Muscle of arm (tissue), 12 donors: Measurements from ENCODE around the gene SLFN13. TPM values are rescaled to one million over a fixed set of nuclear protein-coding genes. Genes with fewer than 3 reads are reported as not detected.
"Not testable (repeated sequence)": the region's sequence is repeated elsewhere in the genome, so short reads cannot be mapped to it uniquely, and the experiment has no call there.

Experiments
- DNase-seq: peaks from one replicate; pipeline ENCODE4 v3.0.0-alpha.2; 2013
- polyA plus RNA-seq, 12 donors: library from polyadenylated mRNA; unstranded; fragments of 120-200 nt; gene quantifications; one replicate each; pipeline ENCODE4 v1.2.1, GENCODE V29; 2013; ENCODE audit not compliant: insufficient read length in 12 of 12

SLFN13 gene
- polyA plus RNA-seq, 12 donors = 2.4 to 11.6 (median 5.3) TPM; not detected in 1

DNA sequence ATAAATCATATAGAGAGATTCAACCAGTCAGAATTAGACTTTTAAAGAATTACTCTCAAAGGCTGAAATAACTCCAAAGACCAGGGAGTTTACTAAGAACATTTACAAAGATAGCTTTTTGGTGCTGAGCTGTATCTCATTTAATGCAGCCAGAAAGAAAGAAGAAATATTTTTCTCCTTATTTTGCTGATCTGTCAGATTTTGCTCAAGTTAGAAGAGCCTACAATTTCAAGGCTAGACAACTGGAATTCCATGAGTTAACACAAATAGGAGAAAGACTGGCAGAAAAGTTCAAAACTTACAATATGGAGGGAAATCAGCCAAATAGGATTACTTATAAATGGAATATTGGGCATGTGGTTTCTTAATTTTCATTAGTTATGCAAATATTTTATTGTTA lies 10.1 kb downstream of the SLFN13 start:
- no peak for DNase-seq

DNA sequence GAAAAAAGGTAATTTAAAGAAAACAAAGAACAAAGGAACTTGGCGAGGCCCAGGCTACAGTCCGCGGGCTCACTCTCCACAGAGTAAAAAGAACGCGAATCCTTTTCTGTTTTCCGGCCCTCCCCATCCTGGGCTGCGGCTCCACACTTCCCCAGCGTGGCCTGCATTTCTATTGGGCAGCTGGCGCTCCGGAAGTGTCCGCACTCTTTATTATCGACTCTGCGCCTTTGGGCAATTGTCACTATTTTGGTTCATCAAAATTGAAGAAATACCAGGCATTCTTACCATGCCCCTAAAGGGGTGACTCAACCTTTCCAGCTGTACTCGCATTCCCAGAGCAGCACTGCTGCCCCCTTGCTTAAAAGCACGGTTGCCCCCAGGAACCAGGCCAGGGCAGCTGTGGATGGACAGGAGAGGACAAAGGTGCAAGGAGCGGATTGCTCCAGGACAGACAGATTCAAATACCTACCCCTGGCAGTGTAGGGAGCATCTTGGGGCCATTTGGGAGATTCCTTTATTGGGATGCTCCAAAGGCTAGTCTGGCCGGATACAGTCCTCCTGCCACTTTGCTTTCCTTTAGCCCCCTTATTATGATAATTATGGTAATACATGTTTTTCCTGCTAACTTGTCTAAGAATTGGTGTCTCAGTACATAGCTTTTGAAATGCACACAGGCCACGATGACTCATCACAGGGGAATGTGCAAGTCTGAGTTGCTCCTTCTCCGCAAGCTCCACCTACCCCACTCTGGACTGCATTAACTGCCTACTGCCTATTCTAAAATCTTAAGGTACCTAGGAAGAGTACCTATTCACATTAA lies 15.3 kb downstream of the SLFN13 start:
- peak; percentile 81 for DNase-seq

DNA sequence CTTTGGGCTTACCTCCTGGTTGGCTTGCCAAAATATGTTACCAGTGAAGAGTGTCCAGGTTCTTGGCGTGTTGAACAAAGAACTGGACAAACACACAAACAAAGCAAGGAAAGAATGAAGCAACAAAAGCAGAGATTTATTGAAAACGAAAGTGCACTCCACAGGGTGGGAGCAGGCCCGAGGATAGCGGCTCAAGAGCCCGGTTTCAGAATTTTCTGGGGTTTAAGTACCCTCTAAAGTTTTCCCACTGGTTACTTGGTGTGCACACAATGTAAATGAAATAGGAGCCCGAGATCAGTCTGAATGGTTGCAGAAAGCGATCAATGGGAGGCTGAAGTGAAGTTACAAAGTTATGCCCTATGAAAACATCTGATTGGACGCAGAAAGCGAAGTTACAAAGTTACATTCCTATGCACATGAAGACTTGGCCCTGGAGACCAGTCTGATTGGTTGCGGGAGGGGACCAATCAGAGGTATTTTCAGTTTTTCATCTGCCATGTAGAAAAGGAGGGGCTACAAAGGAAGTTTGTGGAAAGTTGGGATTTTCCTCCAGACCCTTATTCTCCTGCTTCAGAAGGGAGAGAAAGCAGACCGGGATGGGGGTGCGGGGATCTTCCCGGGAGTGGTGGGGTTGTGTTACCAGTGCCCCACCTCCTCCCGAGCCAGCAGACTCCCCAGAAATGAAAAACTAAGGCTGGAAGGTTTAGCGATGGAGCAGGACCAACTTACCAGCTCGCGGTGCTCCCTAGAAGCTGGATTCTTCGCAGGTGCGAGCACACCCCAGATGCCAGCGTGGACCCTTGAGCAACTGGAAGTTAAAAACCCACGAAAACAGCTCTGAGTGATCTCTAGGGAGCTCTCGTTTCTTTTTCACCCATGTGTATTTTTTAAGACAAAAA lies 16.1 kb downstream of the SLFN13 start, which contains the start of gene SLFN12:
TSS of gene SLFN12 (minus strand) at position 325 of the 899 bp plus-strand sequence. CDS start 9,472 bp downstream, outside the sequence.
- peak; percentile 92 for DNase-seq

DNA sequence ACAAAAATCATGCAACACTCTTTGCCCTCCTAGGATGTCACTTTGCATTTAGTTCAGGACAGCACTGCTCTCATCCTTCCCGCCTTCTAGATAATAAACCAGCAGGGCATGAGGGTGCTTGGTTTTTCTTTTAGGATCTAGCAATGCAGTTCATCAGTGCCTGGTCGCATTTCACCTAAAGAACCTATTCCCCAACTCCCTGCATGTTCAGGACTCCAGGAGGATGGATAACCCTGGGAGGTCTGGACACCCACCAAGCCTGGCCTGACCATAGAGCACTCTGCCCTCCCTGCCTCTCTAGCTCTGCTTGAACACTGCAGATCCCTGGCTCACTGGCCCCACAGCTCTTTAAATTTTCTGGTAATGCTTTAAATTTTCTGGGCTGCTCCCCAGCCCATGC lies 18.9 kb downstream of the SLFN13 start:
- DNase-seq = no peak

DNA sequence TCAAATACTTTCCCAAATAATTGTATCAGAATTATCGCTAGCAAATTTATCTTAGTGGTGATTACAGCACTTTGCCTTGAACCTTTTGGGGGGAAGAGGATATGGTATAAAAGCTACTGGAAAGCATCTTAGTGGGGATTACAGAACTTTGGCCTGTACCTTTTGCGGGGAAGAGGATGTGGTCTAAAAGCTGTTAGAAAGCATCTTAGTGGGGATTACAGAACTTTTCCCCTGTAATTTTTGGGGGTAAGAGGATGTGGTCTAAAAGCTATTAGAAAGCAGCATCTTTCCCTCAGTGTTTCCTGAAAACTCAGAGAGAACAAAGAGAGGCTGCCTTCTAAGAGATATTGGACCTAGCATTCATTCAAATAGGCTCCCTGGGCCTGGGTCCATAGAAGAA lies 20.3 kb downstream of the SLFN13 start:
- DNase-seq = no peak

DNA sequence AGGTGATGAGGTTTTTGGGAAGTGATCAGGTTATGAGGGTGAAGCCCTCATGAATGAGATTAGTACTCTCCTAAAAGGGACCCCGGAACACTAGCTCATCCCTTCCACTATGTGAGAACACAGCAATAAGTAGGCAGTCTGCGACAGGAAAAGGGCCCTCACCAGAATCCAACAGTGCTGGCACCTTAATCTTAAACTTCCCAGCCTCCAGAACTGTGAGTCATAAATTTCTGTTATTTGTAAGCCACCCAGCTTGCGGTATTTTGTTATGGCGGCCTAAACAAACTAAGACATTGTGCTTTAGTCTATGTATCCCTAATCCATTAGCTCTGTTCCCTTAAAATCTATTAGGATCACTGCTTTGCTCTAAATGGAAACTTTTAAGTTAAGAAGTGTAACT lies 24.8 kb downstream of the SLFN13 start:
- no peak for DNase-seq

DNA sequence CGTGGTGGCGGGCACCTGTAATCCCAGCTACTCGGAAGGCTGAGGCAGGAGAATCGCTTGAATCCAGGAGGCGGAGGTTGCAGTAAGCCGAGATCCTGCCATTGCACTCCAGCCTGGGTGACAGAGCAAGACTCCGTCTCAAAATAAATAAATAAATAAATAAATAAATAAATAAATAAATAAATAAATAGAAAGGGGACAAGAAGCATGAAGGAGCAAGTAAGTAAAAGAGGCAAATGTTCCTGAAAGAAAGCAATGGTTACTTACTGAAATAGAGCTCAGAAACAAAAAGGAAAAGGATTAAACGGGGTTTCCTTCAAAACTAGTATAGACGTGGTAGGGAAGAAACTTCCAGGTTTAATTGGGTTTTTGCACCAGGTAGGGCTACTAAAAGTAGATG lies 27.5 kb downstream of the SLFN13 start:
- not testable (repeated sequence) for DNase-seq

DNA sequence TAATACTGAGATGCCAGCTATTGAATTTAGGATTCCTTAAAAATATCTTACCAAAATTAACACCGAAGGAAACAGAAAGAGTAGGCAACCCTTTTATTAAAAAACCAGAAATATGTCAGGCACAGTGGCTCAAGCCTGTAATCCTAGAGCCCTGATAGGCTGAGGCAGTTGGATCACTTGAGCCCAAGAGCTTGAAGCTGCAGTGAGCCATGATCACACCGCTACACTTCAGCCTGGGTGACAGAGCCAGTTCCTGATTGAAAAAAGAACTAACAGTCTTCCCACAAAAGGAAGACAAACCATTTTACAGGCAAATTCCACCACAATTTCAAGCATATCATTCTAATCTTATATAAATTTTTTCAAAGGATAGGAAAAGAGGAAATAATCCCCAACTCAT lies 31.9 kb downstream of the SLFN13 start:
- DNase-seq = no peak

DNA sequence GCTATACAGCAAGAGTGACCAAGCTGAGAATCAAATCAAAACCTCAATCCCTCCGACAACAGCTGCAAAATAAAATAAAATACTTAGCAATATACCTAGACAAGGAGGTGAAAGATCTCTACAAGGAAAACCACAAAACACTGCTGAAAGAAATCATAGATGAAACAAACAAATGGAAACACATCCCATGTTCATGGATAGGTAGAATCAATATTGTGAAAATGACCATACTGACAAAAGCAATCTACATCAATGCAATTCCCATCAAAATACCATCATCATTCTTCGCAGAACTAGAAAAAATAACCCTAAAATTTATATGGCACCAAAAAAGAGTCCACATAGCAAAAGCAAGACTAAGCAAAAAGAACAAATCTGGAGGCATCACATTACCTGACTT lies 33.9 kb downstream of the SLFN13 start:
- DNase-seq = not testable (repeated sequence)

DNA sequence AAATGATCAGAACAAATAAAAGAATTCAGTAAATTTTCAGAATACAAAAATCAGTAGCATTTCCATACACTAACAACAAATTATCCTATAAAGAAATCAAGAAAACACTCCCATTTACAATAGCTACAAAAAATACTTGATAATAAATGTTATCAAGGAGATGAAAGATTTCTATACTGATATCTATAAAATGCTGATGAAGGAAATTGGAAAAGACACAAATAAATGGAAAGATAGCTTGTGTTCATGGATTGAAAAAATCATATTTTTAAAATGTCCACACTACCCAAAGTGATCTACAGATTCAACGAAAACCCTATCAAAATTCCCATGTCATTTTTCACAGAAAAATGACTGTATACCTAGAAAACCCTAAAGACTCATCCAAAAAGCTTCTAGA lies 34.3 kb downstream of the SLFN13 start:
- DNase-seq = no peak

DNA sequence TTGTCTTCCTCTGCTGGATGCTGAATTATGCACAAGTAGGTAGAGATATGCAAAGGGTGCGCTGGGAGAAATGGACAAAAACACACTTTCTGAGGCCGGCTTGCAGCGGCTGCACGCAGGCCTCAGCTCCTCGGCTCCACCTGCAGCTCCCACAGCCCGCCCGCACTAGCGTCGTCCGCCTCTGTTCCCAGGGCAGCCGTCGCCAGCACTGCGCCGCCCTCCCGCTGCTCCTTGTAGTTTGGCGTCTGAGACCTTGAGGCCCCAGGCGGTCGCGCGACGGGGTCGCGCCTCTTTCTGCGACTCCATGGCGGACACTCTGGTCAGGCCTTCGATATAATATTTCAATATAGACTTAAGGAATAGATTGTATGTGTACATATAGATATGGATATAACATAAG lies 41.0 kb downstream of the SLFN13 start:
- no peak for DNase-seq

DNA sequence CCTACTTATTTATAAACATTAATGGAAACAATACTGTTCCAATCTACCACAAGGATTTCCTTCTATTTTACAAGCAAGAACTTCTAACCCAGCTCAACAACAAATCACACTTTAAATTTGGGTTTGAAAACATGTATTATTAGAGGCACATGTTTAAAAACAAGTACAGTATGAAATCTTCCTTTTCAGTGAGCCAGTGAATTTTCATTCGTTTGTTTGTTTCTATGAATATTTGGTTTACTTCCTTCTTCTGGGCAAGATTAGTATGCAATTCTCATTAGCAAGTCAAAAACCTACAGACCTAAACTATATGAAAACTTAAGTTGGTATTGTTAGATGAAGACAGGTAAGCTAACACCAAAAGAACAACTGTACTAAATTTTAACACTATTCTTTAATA lies 42.0 kb downstream of the SLFN13 start:
- no peak for DNase-seq

DNA sequence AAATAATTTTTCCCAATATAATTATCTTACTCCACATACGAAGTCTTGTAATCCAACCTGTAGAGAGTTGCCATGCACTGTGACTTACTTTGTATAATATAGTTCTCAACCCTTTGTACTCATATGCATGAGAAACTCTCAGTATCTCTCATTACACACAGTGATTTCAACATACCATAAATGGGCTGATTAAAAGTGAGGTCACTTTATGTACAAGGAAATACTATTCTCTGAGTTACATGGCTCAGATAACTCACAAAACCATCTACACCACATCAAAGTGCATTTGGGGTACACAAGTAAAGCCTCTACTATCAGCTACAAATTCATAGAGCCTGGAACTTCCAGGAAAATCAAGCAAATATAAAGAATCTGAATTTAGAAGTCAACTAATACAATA lies 44.2 kb downstream of the SLFN13 start:
- no peak for DNase-seq

DNA sequence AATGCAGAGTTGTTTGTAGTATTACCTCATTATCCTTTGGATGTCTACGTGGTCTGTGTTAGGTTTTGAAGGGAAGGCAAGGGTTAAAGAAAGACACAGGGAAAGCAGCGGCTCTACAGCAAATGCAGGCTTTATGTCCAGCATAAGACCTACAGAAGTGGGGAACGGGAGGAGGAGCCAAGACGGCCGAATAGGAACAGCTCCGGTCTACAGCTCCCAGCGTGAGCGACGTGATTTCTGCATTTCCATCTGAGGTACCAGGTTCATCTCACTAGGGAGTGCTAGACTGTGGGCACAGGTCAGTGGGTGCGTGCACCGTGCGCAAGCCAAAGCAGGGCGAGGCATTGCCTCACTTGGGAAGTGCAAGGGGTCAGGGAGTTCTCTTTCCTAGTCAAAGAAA lies 54.8 kb downstream of the SLFN13 start:
- not testable (repeated sequence) for DNase-seq

DNA sequence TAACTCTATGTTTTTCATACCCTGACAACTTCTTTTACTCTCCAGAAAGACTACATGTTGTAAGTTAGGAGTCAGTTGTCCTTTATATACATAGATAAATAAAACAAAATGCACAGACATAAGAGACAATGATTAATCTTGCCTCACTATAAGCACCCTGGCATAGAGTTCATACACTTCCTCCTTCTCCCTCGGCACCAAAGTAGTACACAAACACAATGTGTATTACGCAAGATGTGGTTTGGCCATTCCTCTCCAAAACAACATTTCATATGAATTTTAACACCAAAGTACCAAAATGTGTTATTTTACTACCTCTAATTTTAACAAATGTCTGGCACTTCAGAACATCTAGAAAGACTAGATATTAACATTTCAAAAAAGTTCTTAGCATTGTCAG lies 57.9 kb downstream of the SLFN13 start:
- DNase-seq = no peak

DNA sequence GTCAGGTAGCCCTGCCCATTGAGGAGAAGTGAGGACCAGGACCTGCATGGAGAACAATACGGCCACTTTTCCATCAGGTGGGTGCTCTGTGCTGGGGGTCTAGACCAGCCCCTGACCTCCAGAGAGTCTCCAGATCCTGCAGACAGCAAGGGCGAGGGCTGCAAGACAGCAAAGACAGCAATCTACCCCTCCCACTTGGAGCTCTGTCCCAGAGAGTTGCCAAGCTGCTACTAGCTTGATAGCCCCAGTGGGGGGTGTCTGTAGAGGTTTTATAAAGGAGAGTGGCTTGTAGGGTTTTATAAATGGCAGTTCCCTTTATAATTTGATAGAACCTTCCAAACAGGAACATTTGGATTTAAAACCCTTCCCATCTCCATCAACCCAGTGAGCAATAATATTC lies 58.4 kb downstream of the SLFN13 start:
- DNase-seq = no peak

DNA sequence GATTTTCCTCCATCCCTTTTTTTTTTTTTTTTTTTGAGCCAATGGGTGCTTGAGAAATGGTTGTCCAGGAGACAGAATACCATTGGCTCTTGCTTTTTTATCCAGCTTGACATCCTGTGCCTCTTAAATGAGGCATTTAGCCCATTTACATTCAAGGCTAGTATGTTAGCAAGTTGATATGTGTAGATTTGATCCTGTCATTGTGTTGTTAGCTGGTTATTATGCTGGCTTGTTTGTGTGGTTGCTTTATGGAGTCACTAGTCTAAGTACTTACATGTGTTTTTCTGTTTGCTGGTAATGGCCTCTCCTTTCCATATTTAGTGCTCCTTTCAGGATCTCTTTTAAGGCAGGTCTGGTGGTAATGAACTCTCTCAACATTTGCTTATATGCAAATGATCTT lies 61.1 kb downstream of the SLFN13 start:
- no peak for DNase-seq

Other genes starting within 250 kb of the SLFN13 start
- gene SLFN5, start 205.7 kb downstream of the SLFN13 start, polyA plus RNA-seq = 10 to 100 TPM in 1 of 12 donors, 1 to 10 TPM in 10, not detected in 1; 5.4 to 10.9 (median 6.2) TPM
- gene SLFN11, start 75.1 kb downstream of the SLFN13 start, polyA plus RNA-seq = 10 to 100 TPM in 7 of 12 donors, 1 to 10 TPM in 4, not detected in 1; 5.4 to 20.4 (median 11.4) TPM
- gene SLFN12, start 16.3 kb downstream of the SLFN13 start, polyA plus RNA-seq = 10 to 100 TPM in 3 of 12 donors, 1 to 10 TPM in 8, not detected in 1; 5.1 to 12.0 (median 8.1) TPM
- under 1 TPM in 10 of 12 donors, not detected in 2; 0.10 to 0.72 (median 0.20) TPM for gene SLFN12L, start 88.9 kb upstream of the SLFN13 start, polyA plus RNA-seq
- gene SLFN14, start 112.1 kb upstream of the SLFN13 start, polyA plus RNA-seq = under 1 TPM in 10 of 12 donors, not detected in 2; 0.08 to 0.80 (median 0.24) TPM
- gene PEX12, start 129.8 kb upstream of the SLFN13 start, polyA plus RNA-seq = 10 to 100 TPM in 1 of 12 donors, 1 to 10 TPM in 10, not detected in 1; 5.2 to 10.4 (median 8.0) TPM
- gene AP2B1, start 138.6 kb upstream of the SLFN13 start, polyA plus RNA-seq = 10 to 100 TPM in 11 of 12 donors, not detected in 1; 75.5 to 97.8 (median 81.7) TPM